WERI-Rb-1 (cell line): ENCODE measurements around the gene MISP3.

Source experiments
- DNase-seq: peaks from one replicate; pipeline ENCODE4 v3.0.0-alpha.2; 2020
- H3K27ac ChIP-seq: fragments of 250-450 bp; sonication (Bioruptor Pico); 2 replicates; pipeline ENCODE4 v1.5.1; 2020; ENCODE audit warnings: mild to moderate bottlenecking, moderate library complexity
- H3K27me3 ChIP-seq: fragments of 250-450 bp; sonication (Bioruptor Pico); 2 replicates; pipeline ENCODE4 v1.5.1; 2021; ENCODE audit warnings: mild to moderate bottlenecking, low read depth, moderate library complexity; ENCODE audit not compliant: insufficient read depth, severe bottlenecking
- H3K36me3 ChIP-seq: fragments of 250-450 bp; sonication (Bioruptor Pico); 2 replicates; pipeline ENCODE4 v1.5.1; 2020; ENCODE audit warnings: mild to moderate bottlenecking, moderate library complexity
- H3K4me3 ChIP-seq: 2 replicates; pipeline ENCODE4 v1.5.1; 2011; ENCODE audit warnings: low read depth, mild to moderate bottlenecking, control low read depth, low read length
- H3K9me3 ChIP-seq: fragments of 250-450 bp; sonication (Bioruptor Pico); 2 replicates; pipeline ENCODE4 v1.5.1; 2021; ENCODE audit warnings: mild to moderate bottlenecking, moderate library complexity; ENCODE audit not compliant: severe bottlenecking
- TF ChIP-seq, protein P1 (sequence below): IDR thresholded peaks from 2 replicates; pipeline ENCODE4 v1.5.1; 2011; ENCODE audit warnings: low read depth, mild to moderate bottlenecking, control low read depth, inconsistent platforms, low read length

MISP3 gene

DNA sequence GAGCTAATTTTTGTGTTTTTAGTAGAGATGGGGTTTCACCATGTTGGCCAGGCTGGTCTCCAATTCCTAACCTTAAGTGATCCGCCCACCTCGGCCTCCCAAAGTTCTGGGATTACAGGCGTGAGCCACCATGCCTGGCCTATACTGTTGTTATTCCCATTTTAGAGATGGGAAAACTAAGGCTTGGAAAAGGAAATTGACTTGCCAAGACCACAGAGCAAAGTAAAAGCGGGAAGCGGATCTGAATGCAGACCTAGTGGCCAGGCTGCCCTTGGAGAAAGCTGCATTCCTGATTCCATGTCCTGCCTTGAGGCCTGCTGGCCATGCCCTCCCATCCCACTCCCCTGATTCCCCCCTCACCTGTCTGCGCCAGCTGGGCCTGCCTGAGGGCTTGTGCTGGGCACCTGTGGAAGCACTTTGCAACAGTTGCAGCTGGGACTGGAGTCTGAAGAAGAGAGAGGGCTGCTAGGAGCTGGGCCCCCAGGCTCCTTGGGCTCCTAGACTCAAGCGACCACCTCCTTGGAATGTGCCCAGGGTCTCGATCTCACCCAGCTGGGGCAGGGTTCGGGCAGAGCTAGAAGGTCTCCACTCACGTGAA is 16.4 kb upstream of the MISP3 start:
- TF ChIP-seq, protein P1, sequence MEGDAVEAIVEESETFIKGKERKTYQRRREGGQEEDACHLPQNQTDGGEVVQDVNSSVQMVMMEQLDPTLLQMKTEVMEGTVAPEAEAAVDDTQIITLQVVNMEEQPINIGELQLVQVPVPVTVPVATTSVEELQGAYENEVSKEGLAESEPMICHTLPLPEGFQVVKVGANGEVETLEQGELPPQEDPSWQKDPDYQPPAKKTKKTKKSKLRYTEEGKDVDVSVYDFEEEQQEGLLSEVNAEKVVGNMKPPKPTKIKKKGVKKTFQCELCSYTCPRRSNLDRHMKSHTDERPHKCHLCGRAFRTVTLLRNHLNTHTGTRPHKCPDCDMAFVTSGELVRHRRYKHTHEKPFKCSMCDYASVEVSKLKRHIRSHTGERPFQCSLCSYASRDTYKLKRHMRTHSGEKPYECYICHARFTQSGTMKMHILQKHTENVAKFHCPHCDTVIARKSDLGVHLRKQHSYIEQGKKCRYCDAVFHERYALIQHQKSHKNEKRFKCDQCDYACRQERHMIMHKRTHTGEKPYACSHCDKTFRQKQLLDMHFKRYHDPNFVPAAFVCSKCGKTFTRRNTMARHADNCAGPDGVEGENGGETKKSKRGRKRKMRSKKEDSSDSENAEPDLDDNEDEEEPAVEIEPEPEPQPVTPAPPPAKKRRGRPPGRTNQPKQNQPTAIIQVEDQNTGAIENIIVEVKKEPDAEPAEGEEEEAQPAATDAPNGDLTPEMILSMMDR: no peak
- H3K4me3 ChIP-seq: no peak overlapping the region
- no peak overlapping the region for H3K27ac ChIP-seq
- H3K27me3 ChIP-seq: no peaks in the 10 kb centered on the region
- no peak for DNase-seq
- H3K9me3 ChIP-seq: no peaks in the 10 kb centered on the region
- no peaks in the 10 kb centered on the region for H3K36me3 ChIP-seq

DNA sequence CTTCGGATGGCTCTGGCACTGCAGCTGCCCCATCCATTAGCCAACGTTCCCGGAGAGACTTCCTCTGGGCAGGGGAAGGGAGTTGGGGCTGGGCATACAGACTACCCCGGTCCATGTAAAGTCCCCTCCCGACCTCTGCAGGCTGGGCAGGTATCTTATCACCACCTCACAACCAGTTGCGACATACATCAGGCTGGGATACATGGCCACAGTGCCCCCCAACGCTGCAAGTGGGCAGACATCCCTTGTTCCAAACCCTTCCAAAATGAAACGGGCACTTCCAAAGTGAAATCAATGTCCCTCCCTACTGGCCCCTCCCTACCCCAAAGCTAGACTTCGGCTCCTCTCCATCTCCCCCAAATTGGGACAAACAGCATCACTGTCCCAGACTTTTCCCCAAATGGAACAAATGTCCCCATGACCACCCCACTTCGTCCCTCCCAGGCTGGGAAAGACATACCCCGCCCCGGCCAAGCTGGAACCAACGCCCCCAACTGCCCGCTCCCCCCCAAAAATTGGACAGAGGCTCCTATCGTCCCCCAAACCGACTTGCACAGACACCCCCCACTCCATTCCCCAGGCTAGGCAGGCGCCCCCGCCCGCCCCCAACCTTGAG is 15.7 kb upstream of the MISP3 start:
- Histone ChIP-seq H3K27ac (no peak overlapping the region), H3K4me3 (peak overlapping the region; percentile 31), H3K36me3 (no peaks in the 10 kb centered on the region), H3K27me3 (no peaks in the 10 kb centered on the region), H3K9me3 (no peaks in the 10 kb centered on the region)
- DNase-seq: no peak
- TF ChIP-seq, protein P1: no peak

DNA sequence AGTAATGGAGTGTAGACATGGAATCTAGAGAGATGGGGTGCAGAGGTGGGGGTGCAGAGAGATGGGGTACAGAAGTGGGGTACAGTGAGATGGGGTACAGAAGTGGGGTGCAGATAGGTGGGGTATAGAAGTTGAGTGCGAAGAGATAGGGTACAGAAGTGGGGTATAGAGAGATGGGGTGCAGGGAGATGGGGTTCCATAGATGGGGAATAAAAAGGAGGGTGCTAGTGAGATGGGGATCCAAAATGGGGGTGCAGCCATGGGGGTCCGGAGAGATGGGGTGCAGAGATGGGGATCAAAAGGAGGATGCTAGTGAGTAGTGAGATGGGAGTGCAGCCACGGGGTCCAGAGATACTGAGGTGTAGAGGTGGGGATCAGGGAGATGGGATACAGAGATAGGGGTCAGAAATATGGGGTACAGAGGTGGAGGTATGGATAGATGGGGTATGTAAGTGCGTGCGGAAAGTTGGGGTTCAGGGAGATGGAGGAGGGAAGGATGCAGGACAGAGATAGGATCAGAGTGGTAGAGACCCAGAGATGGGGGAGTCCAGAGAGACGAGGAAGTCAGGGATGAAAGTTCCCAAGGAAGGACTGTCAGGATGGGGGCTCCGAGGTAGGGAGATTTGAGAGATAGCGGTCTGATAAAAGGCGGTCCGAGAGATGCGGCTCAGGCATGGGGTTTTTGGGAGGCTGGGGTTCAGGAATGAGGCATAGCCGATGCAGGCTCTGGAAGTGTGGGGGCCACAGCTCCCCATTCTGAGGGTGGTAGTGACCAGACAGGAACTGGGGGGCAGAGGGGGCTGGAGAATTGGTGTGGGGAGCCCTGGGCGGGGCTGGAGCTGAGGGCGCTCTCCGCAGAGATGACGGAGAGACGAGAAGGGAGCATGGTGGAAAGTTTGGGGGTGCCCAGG is 14.1 kb upstream of the MISP3 start:
- peak overlapping the region; percentile 48 for H3K4me3 ChIP-seq
- H3K27me3 ChIP-seq: no peaks in the 10 kb centered on the region
- no peak for DNase-seq
- no peak overlapping the region for H3K27ac ChIP-seq
- TF ChIP-seq, protein P1: no peak
- H3K36me3 ChIP-seq: no peaks in the 10 kb centered on the region
- H3K9me3 ChIP-seq: no peaks in the 10 kb centered on the region

- no peak overlapping the region for H3K4me3 ChIP-seq
- H3K27me3 ChIP-seq: no peaks in the 10 kb centered on the region
- peak; percentile 39 for DNase-seq
- no peaks in the 10 kb centered on the region for H3K36me3 ChIP-seq
- no peak overlapping the region for H3K27ac ChIP-seq
- TF ChIP-seq, protein P1: peak; percentile 84
- no peaks in the 10 kb centered on the region for H3K9me3 ChIP-seq
Measured at GRCh38 chr19:14059093-14059480, 13.5 kb upstream of the MISP3 start.

- Histone ChIP-seq H3K36me3 (no peaks in the 10 kb centered on the region), H3K9me3 (no peaks in the 10 kb centered on the region), H3K27ac (no peak overlapping the region), H3K27me3 (no peaks in the 10 kb centered on the region), H3K4me3 (no peak overlapping the region)
- DNase-seq: no peak
- TF ChIP-seq, protein P1: no peak
Measured at GRCh38 chr19:14059652-14060155, 12.9 kb upstream of the MISP3 start.
